Measurements from ENCODE around the gene GSTT4.
"Not testable (repeated sequence)": the region's sequence is repeated elsewhere in the genome, so short reads cannot be mapped to it uniquely, and the experiment has no call there.

The GSTT4 gene

DNA sequence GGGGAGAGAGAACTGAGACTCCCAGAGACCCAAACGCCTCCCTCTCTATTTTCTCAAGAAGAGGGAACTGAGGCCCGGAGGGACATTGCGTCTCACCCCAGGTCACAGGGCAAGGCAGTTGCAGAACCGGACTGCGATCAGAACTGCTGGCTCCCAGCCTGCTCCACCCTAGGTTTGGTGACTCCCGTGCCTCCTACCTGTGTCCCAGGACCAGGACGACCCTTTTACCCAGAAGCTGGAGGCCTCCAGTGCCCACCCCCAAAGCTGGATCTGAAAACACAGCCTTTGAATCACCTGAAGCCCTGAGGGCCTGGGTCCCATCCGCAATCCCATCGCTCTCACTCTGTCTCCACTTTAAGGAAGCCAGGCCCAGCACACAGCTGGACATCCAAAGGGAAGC, 1.4 kb downstream of the GSTT4 start:
- no peak overlapping the region for H3K9ac ChIP-seq (ENCODE audit: low read depth, low read length)

GRCh38 chr22:24002851-24003250, 2.4 kb downstream of the GSTT4 start:
- ATAC-seq (ENCODE audit: insufficient read depth, low read depth) (no peak), DNase-seq (no peak)
- no peaks in the 10 kb centered on the region for H3K27me3 ChIP-seq (ENCODE audit: insufficient read depth, low read length, poor library complexity)
- no peak overlapping the region for H3K9ac ChIP-seq (ENCODE audit: low read depth, low read length)
- H3K4me2 ChIP-seq (ENCODE audit: insufficient read depth, low read length) = no peak overlapping the region
- no peaks in the 10 kb centered on the region for H4K20me1 ChIP-seq (ENCODE audit: insufficient read depth, low read length)
- TF ChIP-seq CTCF (IDR thresholded peaks at IDR 0.05; ENCODE audit: borderline replicate concordance, extremely low read depth, low read length, poor library complexity, severe bottlenecking) = no peak
- no peaks in the 10 kb centered on the region for H3K79me2 ChIP-seq (ENCODE audit: insufficient read depth, low read length)
- H3K36me3 ChIP-seq (ENCODE audit: insufficient read depth, low read length) = no peaks in the 10 kb centered on the region
- H2AFZ ChIP-seq (ENCODE audit: low read depth, low read length) = no peak overlapping the region
- no peaks in the 10 kb centered on the region for H3K9me3 ChIP-seq (ENCODE audit: insufficient read depth, low read length, severe bottlenecking)
- no peak overlapping the region for H3K27ac ChIP-seq (ENCODE audit: low read length)
- H3K4me1 ChIP-seq (ENCODE audit: insufficient read depth, low read length) = no peaks in the 10 kb centered on the region
- H3K4me3 ChIP-seq (ENCODE audit: low read depth in 1 of 2, low read length in 2 of 2) = no peak overlapping the region

More for the DNA sequence above, 1.4 kb downstream of the GSTT4 start:
- Histone ChIP-seq H3K4me1 (ENCODE audit: insufficient read depth, low read length) (no peaks in the 10 kb centered on the region), H3K27ac (ENCODE audit: low read length) (no peak overlapping the region), H3K4me2 (ENCODE audit: insufficient read depth, low read length) (no peak overlapping the region), H4K20me1 (ENCODE audit: insufficient read depth, low read length) (no peaks in the 10 kb centered on the region), H3K36me3 (ENCODE audit: insufficient read depth, low read length) (no peaks in the 10 kb centered on the region), H2AFZ (ENCODE audit: low read depth, low read length) (no peak overlapping the region), H3K79me2 (ENCODE audit: insufficient read depth, low read length) (no peaks in the 10 kb centered on the region), H3K9me3 (ENCODE audit: insufficient read depth, low read length, severe bottlenecking) (no peaks in the 10 kb centered on the region), H3K27me3 (ENCODE audit: insufficient read depth, low read length, poor library complexity) (no peaks in the 10 kb centered on the region), H3K4me3 (ENCODE audit: low read depth in 1 of 2, low read length in 2 of 2) (no peak overlapping the region)
- ATAC-seq (ENCODE audit: insufficient read depth, low read depth) = no peak
- TF ChIP-seq CTCF (IDR thresholded peaks at IDR 0.05; ENCODE audit: borderline replicate concordance, extremely low read depth, low read length, poor library complexity, severe bottlenecking) = no peak
- no peak for DNase-seq

DNA sequence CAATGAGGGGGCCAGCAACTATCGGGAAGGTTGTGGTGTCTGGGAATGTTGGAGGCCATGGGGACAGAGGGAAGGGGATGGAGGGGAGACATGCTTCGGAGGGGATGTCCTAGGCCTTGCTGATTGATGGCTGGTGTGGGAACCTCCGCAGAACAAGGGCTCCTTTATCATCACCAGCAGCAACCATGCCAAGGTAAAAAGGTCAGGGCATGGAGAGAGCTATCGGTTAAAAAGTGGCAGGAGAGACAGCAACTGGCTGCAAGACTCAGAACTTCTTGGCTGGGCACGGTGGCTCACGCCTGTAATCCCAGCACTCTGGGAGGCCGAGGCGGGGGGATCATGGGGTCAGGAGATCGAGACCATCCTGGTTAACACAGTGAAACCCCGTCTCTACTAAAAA, 3.0 kb downstream of the GSTT4 start:
- no peaks in the 10 kb centered on the region for H3K9me3 ChIP-seq (ENCODE audit: insufficient read depth, low read length, severe bottlenecking)
- ATAC-seq (ENCODE audit: insufficient read depth, low read depth) (no peak), DNase-seq (no peak)
- no peak overlapping the region for H3K4me3 ChIP-seq (ENCODE audit: low read depth in 1 of 2, low read length in 2 of 2)
- no peaks in the 10 kb centered on the region for H3K27me3 ChIP-seq (ENCODE audit: insufficient read depth, low read length, poor library complexity)
- no peak overlapping the region for H3K4me2 ChIP-seq (ENCODE audit: insufficient read depth, low read length)
- TF ChIP-seq CTCF (IDR thresholded peaks at IDR 0.05; ENCODE audit: borderline replicate concordance, extremely low read depth, low read length, poor library complexity, severe bottlenecking) (no peak), EZH2 (IDR thresholded peaks at IDR 0.05; ENCODE audit: borderline replicate concordance, low read depth, low read length, severe bottlenecking) (no peak)
- no peaks in the 10 kb centered on the region for H3K79me2 ChIP-seq (ENCODE audit: insufficient read depth, low read length)
- H4K20me1 ChIP-seq (ENCODE audit: insufficient read depth, low read length) = no peaks in the 10 kb centered on the region
- no peak overlapping the region for H2AFZ ChIP-seq (ENCODE audit: low read depth, low read length)
- H3K9ac ChIP-seq (ENCODE audit: low read depth, low read length) = no peak overlapping the region
- H3K27ac ChIP-seq (ENCODE audit: low read length) = no peak overlapping the region
- H3K4me1 ChIP-seq (ENCODE audit: insufficient read depth, low read length) = no peaks in the 10 kb centered on the region
- no peaks in the 10 kb centered on the region for H3K36me3 ChIP-seq (ENCODE audit: insufficient read depth, low read length)

- no peak for TF ChIP-seq EZH2 (IDR thresholded peaks at IDR 0.05; ENCODE audit: borderline replicate concordance, low read depth, low read length, severe bottlenecking)
- no peaks in the 10 kb centered on the region for H3K27me3 ChIP-seq (ENCODE audit: insufficient read depth, low read length, poor library complexity)
- no peak overlapping the region for H3K9ac ChIP-seq (ENCODE audit: low read depth, low read length)
- no peak overlapping the region for H3K4me2 ChIP-seq (ENCODE audit: insufficient read depth, low read length)
- no peaks in the 10 kb centered on the region for H3K9me3 ChIP-seq (ENCODE audit: insufficient read depth, low read length, severe bottlenecking)
- no peaks in the 10 kb centered on the region for H3K36me3 ChIP-seq (ENCODE audit: insufficient read depth, low read length)
- ATAC-seq (ENCODE audit: insufficient read depth, low read depth) (no peak), DNase-seq (no peak)
- H2AFZ ChIP-seq (ENCODE audit: low read depth, low read length) = no peak overlapping the region
- H3K4me3 ChIP-seq (ENCODE audit: low read depth in 1 of 2, low read length in 2 of 2) = no peak overlapping the region
- H3K79me2 ChIP-seq (ENCODE audit: insufficient read depth, low read length) = no peaks in the 10 kb centered on the region
- no peaks in the 10 kb centered on the region for H4K20me1 ChIP-seq (ENCODE audit: insufficient read depth, low read length)
- H3K4me1 ChIP-seq (ENCODE audit: insufficient read depth, low read length) = no peaks in the 10 kb centered on the region
- no peak overlapping the region for H3K27ac ChIP-seq (ENCODE audit: low read length)
Measured at GRCh38 chr22:24001314-24001713, 3.9 kb downstream of the GSTT4 start.

DNA sequence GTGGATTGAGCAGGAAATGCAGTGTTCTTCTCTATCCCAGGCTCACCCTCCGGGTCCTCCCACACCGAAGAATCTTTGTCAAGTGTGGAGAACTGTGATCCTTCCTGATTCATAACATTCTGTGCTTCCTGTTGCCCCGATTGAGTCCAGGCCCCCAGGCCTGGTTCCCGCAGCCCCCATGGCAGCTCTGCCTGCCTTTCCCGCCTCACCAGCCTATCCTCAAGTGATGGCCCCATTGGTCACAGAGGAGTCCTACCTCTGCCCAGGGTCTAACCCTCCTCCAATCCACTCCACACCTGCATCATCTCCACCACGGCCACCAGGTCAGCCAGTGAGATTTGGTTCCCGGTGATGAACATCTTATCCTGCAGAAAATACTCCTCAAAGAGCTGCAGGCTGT, 5.5 kb downstream of the GSTT4 start:
- H3K36me3 ChIP-seq (ENCODE audit: insufficient read depth, low read length); H3K79me2 ChIP-seq (ENCODE audit: insufficient read depth, low read length); H3K4me1 ChIP-seq (ENCODE audit: insufficient read depth, low read length); H3K27me3 ChIP-seq (ENCODE audit: insufficient read depth, low read length, poor library complexity); H3K27ac ChIP-seq (ENCODE audit: low read length); ATAC-seq (ENCODE audit: insufficient read depth, low read depth); DNase-seq; H3K9ac ChIP-seq (ENCODE audit: low read depth, low read length); H3K4me3 ChIP-seq (ENCODE audit: low read depth in 1 of 2, low read length in 2 of 2); H2AFZ ChIP-seq (ENCODE audit: low read depth, low read length); H4K20me1 ChIP-seq (ENCODE audit: insufficient read depth, low read length); H3K4me2 ChIP-seq (ENCODE audit: insufficient read depth, low read length); H3K9me3 ChIP-seq (ENCODE audit: insufficient read depth, low read length, severe bottlenecking): not testable (repeated sequence)
